GM23248 (cell line): ENCODE results near the gene LRRC61. TPM values are rescaled to one million over a fixed set of nuclear protein-coding genes. Genes with fewer than 3 reads are reported as not detected.

ENCODE experiments used
- DNase-seq: peaks from one replicate; pipeline ENCODE4 v3.0.0-alpha.2; 2015
- H2AFZ ChIP-seq: fragments of 200-600 bp; sonication (generic); 2 replicates; pipeline ENCODE4 v1.6.1; 2016; ENCODE audit warnings: antibody characterized with exemption
- H3F3A ChIP-seq: fragments of 200-600 bp; sonication (generic); 2 replicates; pipeline ENCODE4 v1.6.1; 2016; ENCODE audit warnings: mild to moderate bottlenecking, antibody characterized with exemption, mixed run types; ENCODE audit not compliant: insufficient read depth
- H3K27ac ChIP-seq: fragments of 200-600 bp; sonication (generic); 2 replicates; pipeline ENCODE4 v1.5.1; 2016; ENCODE audit warnings: mild to moderate bottlenecking
- H3K27me3 ChIP-seq: fragments of 200-600 bp; sonication (generic); replicated peaks from 2 replicates; pipeline ENCODE4 v1.6.1; 2016; ENCODE audit warnings: mild to moderate bottlenecking; ENCODE audit not compliant: insufficient read depth
- H3K36me3 ChIP-seq: fragments of 200-600 bp; sonication (generic); 2 replicates; pipeline ENCODE4 v1.6.1; 2016; ENCODE audit warnings: low read depth, mild to moderate bottlenecking
- H3K4me1 ChIP-seq: fragments of 200-600 bp; sonication (generic); 2 replicates; pipeline ENCODE4 v1.6.1; 2016; ENCODE audit warnings: mild to moderate bottlenecking; ENCODE audit not compliant: insufficient read depth
- H3K4me2 ChIP-seq: fragments of 200-600 bp; sonication (generic); one replicate; pipeline ENCODE4 v1.6.1; 2016; ENCODE audit warnings: mild to moderate bottlenecking; ENCODE audit not compliant: unreplicated experiment
- H3K4me3 ChIP-seq: fragments of 200-600 bp; sonication (generic); 2 replicates; pipeline ENCODE4 v1.5.1; 2016; ENCODE audit warnings: mild to moderate bottlenecking
- H3K79me2 ChIP-seq: fragments of 200-600 bp; sonication (generic); 2 replicates; pipeline ENCODE4 v1.6.1; 2016; ENCODE audit warnings: mild to moderate bottlenecking; ENCODE audit not compliant: insufficient read depth
- H3K9ac ChIP-seq: fragments of 200-600 bp; sonication (generic); 2 replicates; pipeline ENCODE4 v1.6.1; 2016; ENCODE audit warnings: mild to moderate bottlenecking
- H3K9me2 ChIP-seq: fragments of 200-600 bp; sonication (generic); 2 replicates; pipeline ENCODE4 v1.6.1; 2016; ENCODE audit warnings: mixed run types, mild to moderate bottlenecking, moderate library complexity; ENCODE audit not compliant: insufficient read depth
- H3K9me3 ChIP-seq: fragments of 200-600 bp; sonication (generic); one replicate; pipeline ENCODE4 v1.6.1; 2017; ENCODE audit warnings: low read depth
- H4K20me1 ChIP-seq: fragments of 200-600 bp; sonication (generic); 2 replicates; pipeline ENCODE4 v1.6.0; 2016; ENCODE audit not compliant: insufficient read depth
- EZH2 ChIP-seq: fragments of 200-600 bp; sonication (generic); IDR thresholded peaks from 2 replicates; pipeline ENCODE4 v1.6.1; 2018; ENCODE audit warnings: antibody characterized with exemption, mild to moderate bottlenecking; ENCODE audit not compliant: insufficient read depth, poor library complexity, severe bottlenecking
- EZH2phosphoT487 ChIP-seq: fragments of 200-600 bp; sonication (generic); IDR thresholded peaks from 2 replicates; pipeline ENCODE4 v1.6.1; 2018; ENCODE audit warnings: antibody characterized with exemption, moderate library complexity, mild to moderate bottlenecking, low read depth; ENCODE audit not compliant: insufficient read depth
- WGBS, 2 experiments: methylation state at CpG; one replicate each; pipeline ENCODE4 v1.1.6; 2015 to 2017; ENCODE audit warnings: low lambda C conversion rate in 2 of 2, low coverage in 1 of 2; ENCODE audit errors: missing lambda C conversion rate in 2 of 2; 5-methylcytosine and 5-hydroxymethylcytosine counted together
- in situ Hi-C: fragments of 300-500 bp; cut with MboI; formaldehyde crosslinking; loops from 2 replicates; pipeline ENCODE4 v1.15.0; 2020
- polyA plus RNA-seq: library from polyadenylated mRNA; unstranded; fragments of >200 nt; fragmentation: Nextera tagmentation; extraction: Ambion mirVana; gene quantifications from 2 replicates; pipeline ENCODE4 v1.2.1, GENCODE V29; 2016
- total RNA-seq: library from RNA; depleted of rRNA; stranded (reverse); fragments of >200 nt; shearing (Covaris generic); gene quantifications from 2 replicates; pipeline ENCODE4 v1.2.3, GENCODE V29; 2014

LRRC61 gene
- total and polyA plus RNA-seq, 2 experiments from 2014 or later, result not detected

GRCh38 chr7:150377196-150377595 lies 54.0 kb downstream of the LRRC61 start:
- Histone ChIP-seq H3K27ac (no peak overlapping the region), H3K4me3 (no peak overlapping the region), H2AFZ (no peak overlapping the region), H3K9me3 (no peaks in the 10 kb centered on the region), H4K20me1 (no peaks in the 10 kb centered on the region), H3K9me2 (no peaks in the 10 kb centered on the region), H3K4me1 (peaks cover 8% of the 10 kb centered on the region; the same call in 1 of the 2 replicates), H3K4me2 (no peak overlapping the region), H3K79me2 (no peaks in the 10 kb centered on the region), H3K27me3 (no peaks in the 10 kb centered on the region), H3K36me3 (0 out of 2 replicates have a peak, but pooled peaks cover 2% of the 10 kb centered on the region), H3F3A (0 out of 2 replicates have a peak, but pooled peaks cover 7% of the 10 kb centered on the region), H3K9ac (no peak overlapping the region)
- TF ChIP-seq EZH2phosphoT487 (no peak), EZH2 (no peak)
- no peak for DNase-seq
- WGBS, 2 experiments, result 51 to 65% methylated on average over 3 of the region's 3 CpGs
- in situ Hi-C loops, result no loop called here

- Histone ChIP-seq H3K79me2 (no peaks in the 10 kb centered on the region), H3K4me2 (peak overlapping the region; percentile 77), H4K20me1 (no peaks in the 10 kb centered on the region), H3K9me2 (no peaks in the 10 kb centered on the region), H3K4me1 (peaks cover 8% of the 10 kb centered on the region; the same call in 1 of the 2 replicates), H3K27me3 (no peaks in the 10 kb centered on the region), H3K27ac (peak overlapping the region; percentile 45), H3K4me3 (no peak overlapping the region), H3K9me3 (no peaks in the 10 kb centered on the region), H3K36me3 (0 out of 2 replicates have a peak, but pooled peaks cover 2% of the 10 kb centered on the region), H3K9ac (peak overlapping the region; percentile 79; the same call in 1 of the 2 replicates), H3F3A (0 out of 2 replicates have a peak, but pooled peaks cover 7% of the 10 kb centered on the region), H2AFZ (peak overlapping the region; percentile 91; the same call in 1 of the 2 replicates)
- TF ChIP-seq EZH2 (no peak), EZH2phosphoT487 (no peak)
- in situ Hi-C loops, result no loop called here
- DNase-seq, result no peak
- 73 to 75% methylated on average over 4 of the region's 4 CpGs for WGBS, 2 experiments
Measured at GRCh38 chr7:150377635-150378034, 54.5 kb downstream of the LRRC61 start.

GRCh38 chr7:150378115-150378852 lies 55.1 kb downstream of the LRRC61 start:
- Histone ChIP-seq H3K36me3 (0 out of 2 replicates have a peak, but pooled peaks cover 2% of the 10 kb centered on the region), H2AFZ (peak overlapping the region; percentile 91), H3K9ac (peak overlapping the region; percentile 79), H3K4me2 (peak overlapping the region; percentile 77), H3K4me3 (peak overlapping the region; percentile 90), H3K27ac (peak overlapping the region; percentile 45), H3F3A (0 out of 2 replicates have a peak, but pooled peaks cover 7% of the 10 kb centered on the region), H4K20me1 (no peaks in the 10 kb centered on the region), H3K27me3 (no peaks in the 10 kb centered on the region), H3K4me1 (peaks cover 8% of the 10 kb centered on the region; the same call in 1 of the 2 replicates), H3K9me2 (no peaks in the 10 kb centered on the region), H3K9me3 (no peaks in the 10 kb centered on the region), H3K79me2 (no peaks in the 10 kb centered on the region)
- in situ Hi-C loops, result no loop called here
- 5 to 8% methylated on average over 32 of the region's 32 CpGs for WGBS, 2 experiments
- peak; percentile 70 for DNase-seq
- TF ChIP-seq EZH2 (no peak), EZH2phosphoT487 (no peak)

- H3K4me2 ChIP-seq, result peak within 1 kb of the TSS; percentile 77
- no peaks in the 10 kb centered on the region for H3K36me3 ChIP-seq
- TF ChIP-seq EZH2 (no peak), EZH2phosphoT487 (no peak)
- H3K27ac ChIP-seq, result peak within 1 kb of the TSS; percentile 45
- no peaks in the 10 kb centered on the region for H3K27me3 ChIP-seq
- 0 out of 2 replicates have a peak, but pooled peaks cover 7% of the 10 kb centered on the region for H3F3A ChIP-seq
- H4K20me1 ChIP-seq, result no peaks in the 10 kb centered on the region
- H2AFZ ChIP-seq, result peak within 1 kb of the TSS; percentile 91
- no peaks in the 10 kb centered on the region for H3K9me3 ChIP-seq
- H3K79me2 ChIP-seq, result no peaks in the 10 kb centered on the region
- DNase-seq, result peak; percentile 99
- in situ Hi-C loops, result no loop called here
- peaks cover 8% of the 10 kb centered on the region; the same call in 1 of the 2 replicates for H3K4me1 ChIP-seq
- WGBS, 2 experiments, result 0 to 2% methylated on average over 27 to 40 of the region's 60 CpGs
- H3K9ac ChIP-seq, result peak within 1 kb of the TSS; percentile 79
- H3K9me2 ChIP-seq, result no peaks in the 10 kb centered on the region
- H3K4me3 ChIP-seq, result peak within 1 kb of the TSS; percentile 90
Measured at GRCh38 chr7:150378853-150379440, 55.8 kb downstream of the LRRC61 start, which contains the start of gene ZNF775. Gene ZNF775 (plus strand): TSS chr7:150379330. CDS start chr7:150388471, 9,141 bp downstream.
